GM19324 (cell line): ENCODE measurements around the gene SSTR4.
"Not testable (repeated sequence)": the region's sequence is repeated elsewhere in the genome, so short reads cannot be mapped to it uniquely, and the experiment has no call there.

Experiments
- ATAC-seq: cut with Tn5 transposase; IDR thresholded peaks from one replicate; pipeline ENCODE4 v1.9.1; 2021; ENCODE audit warnings: mild to moderate bottlenecking, moderate library complexity; ENCODE audit not compliant: unreplicated experiment, low FRiP score

The SSTR4 gene

GRCh38 chr20:23034721-23035671 lies at the start of gene SSTR4:
Gene SSTR4 (plus strand): TSS chr20:23035312. CDS start chr20:23035484, 172 bp downstream.
- ATAC-seq: no peak

- no peak for ATAC-seq
These were observed 48.5 kb upstream of the SSTR4 start for GRCh38 chr20:22986601-22987000.

GRCh38 chr20:22991424-22991823 lies 43.7 kb upstream of the SSTR4 start:
- ATAC-seq: not testable (repeated sequence)

- no peak for ATAC-seq
These were observed 41.3 kb upstream of the SSTR4 start for GRCh38 chr20:22993823-22994222.

GRCh38 chr20:22995923-22996322 lies 39.2 kb upstream of the SSTR4 start:
- no peak for ATAC-seq

GRCh38 chr20:22998476-22998875 lies 36.6 kb upstream of the SSTR4 start:
- no peak for ATAC-seq

GRCh38 chr20:22999756-23000155 lies 35.4 kb upstream of the SSTR4 start:
- ATAC-seq: no peak

GRCh38 chr20:23000232-23000947 lies 34.7 kb upstream of the SSTR4 start:
- no peak for ATAC-seq

GRCh38 chr20:23002276-23002675 lies 32.8 kb upstream of the SSTR4 start:
- ATAC-seq: no peak

- no peak for ATAC-seq
These were observed 32.0 kb upstream of the SSTR4 start for GRCh38 chr20:23003077-23003635.

- no peak for ATAC-seq
These were observed 31.1 kb upstream of the SSTR4 start for GRCh38 chr20:23003881-23004460.

GRCh38 chr20:23005776-23006175 lies 29.3 kb upstream of the SSTR4 start:
- ATAC-seq: no peak

- no peak for ATAC-seq
These were observed 27.6 kb upstream of the SSTR4 start for GRCh38 chr20:23007462-23007861.

GRCh38 chr20:23007886-23008655 lies 27.0 kb upstream of the SSTR4 start:
- no peak for ATAC-seq

GRCh38 chr20:23008667-23009066 lies 26.4 kb upstream of the SSTR4 start:
- ATAC-seq: no peak

- ATAC-seq: no peak
These were observed 25.5 kb upstream of the SSTR4 start for GRCh38 chr20:23009636-23010035.

GRCh38 chr20:23010096-23010495 lies 25.0 kb upstream of the SSTR4 start:
- no peak for ATAC-seq

- no peak for ATAC-seq
These were observed 23.9 kb upstream of the SSTR4 start for GRCh38 chr20:23011008-23011721.

GRCh38 chr20:23013429-23013828 lies 21.7 kb upstream of the SSTR4 start:
- no peak for ATAC-seq

- ATAC-seq: no peak
These were observed 17.6 kb upstream of the SSTR4 start for GRCh38 chr20:23017516-23017915.
